ENCODE measurements around the gene TSPAN31.

The TSPAN31 gene

GRCh38 chr12:57755454-57756372 lies 10.9 kb downstream of the TSPAN31 start:
- H3K27ac ChIP-seq (ENCODE audit: low read depth, low read length, severe bottlenecking) = no peak overlapping the region
- no peaks in the 10 kb centered on the region for H3K9me3 ChIP-seq (ENCODE audit: control insufficient read depth, low read length)
- H3K4me3 ChIP-seq (ENCODE audit: extremely low read depth, insufficient read depth, low read length, poor library complexity, severe bottlenecking) = peak overlapping the region; percentile 44
- H3K36me3 ChIP-seq (ENCODE audit: control insufficient read depth, insufficient read depth, low read length) = peaks cover 5% of the 10 kb centered on the region
- 0 to 1% methylated on average over 45 to 53 of the region's 76 CpGs for WGBS, 2 experiments (ENCODE audit: insufficient coverage in 2 of 2)
- peaks cover 8% of the 10 kb centered on the region for H3K4me1 ChIP-seq (ENCODE audit: control insufficient read depth, insufficient read depth, low read length, poor library complexity, severe bottlenecking)

- no peak overlapping the region for H3K27ac ChIP-seq (ENCODE audit: low read depth, low read length, severe bottlenecking)
- 2 to 3% methylated on average over 10 to 11 of the region's 22 CpGs for WGBS, 2 experiments (ENCODE audit: insufficient coverage in 2 of 2)
Observed at GRCh38 chr12:57756406-57757341, 11.8 kb downstream of the TSPAN31 start.

GRCh38 chr12:57757771-57758170 lies 12.9 kb downstream of the TSPAN31 start:
- Histone ChIP-seq H3K9me3 (ENCODE audit: control insufficient read depth, low read length) (no peaks in the 10 kb centered on the region), H3K4me1 (ENCODE audit: control insufficient read depth, insufficient read depth, low read length, poor library complexity, severe bottlenecking) (peaks cover 8% of the 10 kb centered on the region), H3K27ac (ENCODE audit: low read depth, low read length, severe bottlenecking) (no peak overlapping the region), H3K36me3 (ENCODE audit: control insufficient read depth, insufficient read depth, low read length) (no peaks in the 10 kb centered on the region), H3K4me3 (ENCODE audit: extremely low read depth, insufficient read depth, low read length, poor library complexity, severe bottlenecking) (no peak overlapping the region)
- WGBS, 2 experiments (ENCODE audit: insufficient coverage in 2 of 2) = 83 to 89% methylated on average over 3 of the region's 4 CpGs

More at GRCh38 chr12:57756406-57757341, 11.8 kb downstream of the TSPAN31 start:
- Histone ChIP-seq H3K9me3 (ENCODE audit: control insufficient read depth, low read length) (no peaks in the 10 kb centered on the region), H3K36me3 (ENCODE audit: control insufficient read depth, insufficient read depth, low read length) (no peaks in the 10 kb centered on the region), H3K4me3 (ENCODE audit: extremely low read depth, insufficient read depth, low read length, poor library complexity, severe bottlenecking) (peak overlapping the region; percentile 44), H3K4me1 (ENCODE audit: control insufficient read depth, insufficient read depth, low read length, poor library complexity, severe bottlenecking) (peaks cover 8% of the 10 kb centered on the region)

- WGBS, 2 experiments (ENCODE audit: insufficient coverage in 2 of 2) = 86 to 91% methylated on average over 17 to 19 of the region's 25 CpGs
- H3K4me1 ChIP-seq (ENCODE audit: control insufficient read depth, insufficient read depth, low read length, poor library complexity, severe bottlenecking) = peaks cover 8% of the 10 kb centered on the region
- no peak overlapping the region for H3K27ac ChIP-seq (ENCODE audit: low read depth, low read length, severe bottlenecking)
- H3K36me3 ChIP-seq (ENCODE audit: control insufficient read depth, insufficient read depth, low read length) = no peaks in the 10 kb centered on the region
- no peak overlapping the region for H3K4me3 ChIP-seq (ENCODE audit: extremely low read depth, insufficient read depth, low read length, poor library complexity, severe bottlenecking)
- H3K9me3 ChIP-seq (ENCODE audit: control insufficient read depth, low read length) = no peaks in the 10 kb centered on the region
Observed at GRCh38 chr12:57758552-57759359, 13.9 kb downstream of the TSPAN31 start.

GRCh38 chr12:57759360-57759980 lies 14.6 kb downstream of the TSPAN31 start:
- Histone ChIP-seq H3K36me3 (ENCODE audit: control insufficient read depth, insufficient read depth, low read length) (no peaks in the 10 kb centered on the region), H3K27ac (ENCODE audit: low read depth, low read length, severe bottlenecking) (no peak overlapping the region), H3K4me1 (ENCODE audit: control insufficient read depth, insufficient read depth, low read length, poor library complexity, severe bottlenecking) (peaks cover 3% of the 10 kb centered on the region), H3K9me3 (ENCODE audit: control insufficient read depth, low read length) (no peaks in the 10 kb centered on the region), H3K4me3 (ENCODE audit: extremely low read depth, insufficient read depth, low read length, poor library complexity, severe bottlenecking) (no peak overlapping the region)
- 31 to 36% methylated on average over 2 to 3 of the region's 3 CpGs for WGBS, 2 experiments (ENCODE audit: insufficient coverage in 2 of 2)

- Histone ChIP-seq H3K9me3 (ENCODE audit: control insufficient read depth, low read length) (no peaks in the 10 kb centered on the region), H3K36me3 (ENCODE audit: control insufficient read depth, insufficient read depth, low read length) (no peaks in the 10 kb centered on the region), H3K4me3 (ENCODE audit: extremely low read depth, insufficient read depth, low read length, poor library complexity, severe bottlenecking) (no peak overlapping the region), H3K4me1 (ENCODE audit: control insufficient read depth, insufficient read depth, low read length, poor library complexity, severe bottlenecking) (peaks cover 3% of the 10 kb centered on the region), H3K27ac (ENCODE audit: low read depth, low read length, severe bottlenecking) (no peak overlapping the region)
- 92% methylated on average over 1 of the region's 3 CpGs; no CpG with 5 or more reads in 1 of the 2 experiments for WGBS, 2 experiments (ENCODE audit: insufficient coverage in 2 of 2)
Observed at GRCh38 chr12:57760347-57760982, 15.6 kb downstream of the TSPAN31 start.

GRCh38 chr12:57761391-57761998 lies 16.7 kb downstream of the TSPAN31 start:
- Histone ChIP-seq H3K9me3 (ENCODE audit: control insufficient read depth, low read length) (no peaks in the 10 kb centered on the region), H3K36me3 (ENCODE audit: control insufficient read depth, insufficient read depth, low read length) (no peaks in the 10 kb centered on the region), H3K4me1 (ENCODE audit: control insufficient read depth, insufficient read depth, low read length, poor library complexity, severe bottlenecking) (peaks cover 7% of the 10 kb centered on the region), H3K27ac (ENCODE audit: low read depth, low read length, severe bottlenecking) (no peak overlapping the region), H3K4me3 (ENCODE audit: extremely low read depth, insufficient read depth, low read length, poor library complexity, severe bottlenecking) (no peak overlapping the region)
- 80% methylated on average over 3 to 4 of the region's 4 CpGs for WGBS, 2 experiments (ENCODE audit: insufficient coverage in 2 of 2)

GRCh38 chr12:57762463-57762862 lies 17.6 kb downstream of the TSPAN31 start:
- Histone ChIP-seq H3K27ac (ENCODE audit: low read depth, low read length, severe bottlenecking) (no peak overlapping the region), H3K4me1 (ENCODE audit: control insufficient read depth, insufficient read depth, low read length, poor library complexity, severe bottlenecking) (peaks cover 10% of the 10 kb centered on the region), H3K9me3 (ENCODE audit: control insufficient read depth, low read length) (no peaks in the 10 kb centered on the region), H3K4me3 (ENCODE audit: extremely low read depth, insufficient read depth, low read length, poor library complexity, severe bottlenecking) (no peak overlapping the region), H3K36me3 (ENCODE audit: control insufficient read depth, insufficient read depth, low read length) (no peaks in the 10 kb centered on the region)
- WGBS, 2 experiments (ENCODE audit: insufficient coverage in 2 of 2) = 85 to 93% methylated on average over 2 of the region's 2 CpGs

- Histone ChIP-seq H3K9me3 (ENCODE audit: control insufficient read depth, low read length) (no peaks in the 10 kb centered on the region), H3K36me3 (ENCODE audit: control insufficient read depth, insufficient read depth, low read length) (peaks cover 9% of the 10 kb centered on the region), H3K4me3 (ENCODE audit: extremely low read depth, insufficient read depth, low read length, poor library complexity, severe bottlenecking) (no peak overlapping the region), H3K27ac (ENCODE audit: low read depth, low read length, severe bottlenecking) (no peak overlapping the region), H3K4me1 (ENCODE audit: control insufficient read depth, insufficient read depth, low read length, poor library complexity, severe bottlenecking) (peaks cover 10% of the 10 kb centered on the region)
- 75 to 86% methylated on average over 6 of the region's 6 CpGs for WGBS, 2 experiments (ENCODE audit: insufficient coverage in 2 of 2)
Observed at GRCh38 chr12:57763881-57764661, 19.2 kb downstream of the TSPAN31 start.
